GM13977 (cell line): ENCODE data around the gene PHC2.

ENCODE experiments used
- DNase-seq: peaks from one replicate; pipeline ENCODE4 v3.0.0; 2012; ENCODE audit warnings: low spot score
- CTCF ChIP-seq: IDR thresholded peaks from 2 replicates; pipeline ENCODE4 v1.5.1; 2012; ENCODE audit warnings: mild to moderate bottlenecking, control low read depth; ENCODE audit not compliant: insufficient read depth; ENCODE audit errors: extremely low read depth, missing control alignments
- in situ Hi-C: fragments of 300-500 bp; cut with MboI; formaldehyde crosslinking; loops from one replicate; pipeline ENCODE4 v1.12.0; 2022; ENCODE audit warnings: low sequenced_read_pairs, low pct_unique_long_range_greater_than_20kb, mixed read lengths, inconsistent platforms; ENCODE audit not compliant: unreplicated experiment

PHC2 gene

GRCh38 chr1:33375316-33375715 is 55.6 kb downstream of the PHC2 start:
- no peak for DNase-seq
- TF ChIP-seq CTCF, result no peak
- in situ Hi-C loops, result loop anchor here (10.0 kb wide), 1 partner anchor 89 kb away; no protein-coding TSS in a partner anchor

- in situ Hi-C loops, result loop anchor here (10.0 kb wide), 1 partner anchor 90 kb away; no protein-coding TSS in a partner anchor
- TF ChIP-seq CTCF, result no peak
- DNase-seq, result no peak
These were observed 56.4 kb downstream of the PHC2 start for GRCh38 chr1:33374336-33375105.

GRCh38 chr1:33373606-33374005 is 57.3 kb downstream of the PHC2 start:
- in situ Hi-C loops, result loop anchor here (10.0 kb wide), 1 partner anchor 91 kb away; no protein-coding TSS in a partner anchor
- TF ChIP-seq CTCF, result no peak
- no peak for DNase-seq

- TF ChIP-seq CTCF, result no peak
- no peak for DNase-seq
- in situ Hi-C loops, result loop anchor here (10.0 kb wide), 1 partner anchor 92 kb away; no protein-coding TSS in a partner anchor
These were observed 58.2 kb downstream of the PHC2 start for GRCh38 chr1:33372677-33373076.

GRCh38 chr1:33372162-33372561 is 58.7 kb downstream of the PHC2 start:
- DNase-seq, result no peak
- no peak for TF ChIP-seq CTCF
- in situ Hi-C loops, result loop anchor here (10.0 kb wide), 1 partner anchor 93 kb away; no protein-coding TSS in a partner anchor

- no peak for DNase-seq
- no peak for TF ChIP-seq CTCF
- in situ Hi-C loops, result loop anchor here (10.0 kb wide), 1 partner anchor 93 kb away; no protein-coding TSS in a partner anchor
These were observed 59.6 kb downstream of the PHC2 start for GRCh38 chr1:33371334-33371733.
